RKO (cell line): ENCODE data around the gene ZFAND3.
"Not testable (repeated sequence)": the region's sequence is repeated elsewhere in the genome, so short reads cannot be mapped to it uniquely, and the experiment has no call there.

Source experiments
- DNase-seq: peaks from one replicate; pipeline ENCODE4 v3.0.0-alpha.2; 2016; ENCODE audit warnings: low spot score

The ZFAND3 gene

DNA sequence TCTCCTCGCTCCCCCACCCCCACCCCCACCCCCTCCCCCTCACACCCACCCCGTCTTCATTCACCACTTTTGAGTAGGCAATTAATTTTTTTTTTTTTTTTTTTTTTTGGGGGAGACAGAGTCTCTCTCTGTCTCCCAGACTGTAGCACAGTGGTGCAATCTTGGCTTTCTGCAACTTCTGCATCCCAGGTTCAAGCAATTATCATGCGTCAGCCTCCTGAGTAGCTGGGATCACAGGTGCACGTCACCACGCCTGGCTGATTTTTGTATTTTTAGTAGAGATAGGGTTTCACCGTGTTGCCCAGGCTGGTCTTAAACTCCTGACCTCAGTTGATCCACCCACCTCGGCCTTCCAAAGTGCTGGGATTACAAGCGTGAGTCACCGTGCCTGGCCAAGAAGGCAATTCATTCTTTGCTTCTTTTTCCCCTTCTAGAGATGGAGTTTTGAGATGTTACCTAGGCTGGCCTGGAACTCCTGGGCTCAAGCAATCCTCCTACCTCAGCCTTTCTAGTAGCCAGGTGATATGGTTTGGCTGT lies 230.4 kb downstream of the ZFAND3 start:
- not testable (repeated sequence) for DNase-seq

DNA sequence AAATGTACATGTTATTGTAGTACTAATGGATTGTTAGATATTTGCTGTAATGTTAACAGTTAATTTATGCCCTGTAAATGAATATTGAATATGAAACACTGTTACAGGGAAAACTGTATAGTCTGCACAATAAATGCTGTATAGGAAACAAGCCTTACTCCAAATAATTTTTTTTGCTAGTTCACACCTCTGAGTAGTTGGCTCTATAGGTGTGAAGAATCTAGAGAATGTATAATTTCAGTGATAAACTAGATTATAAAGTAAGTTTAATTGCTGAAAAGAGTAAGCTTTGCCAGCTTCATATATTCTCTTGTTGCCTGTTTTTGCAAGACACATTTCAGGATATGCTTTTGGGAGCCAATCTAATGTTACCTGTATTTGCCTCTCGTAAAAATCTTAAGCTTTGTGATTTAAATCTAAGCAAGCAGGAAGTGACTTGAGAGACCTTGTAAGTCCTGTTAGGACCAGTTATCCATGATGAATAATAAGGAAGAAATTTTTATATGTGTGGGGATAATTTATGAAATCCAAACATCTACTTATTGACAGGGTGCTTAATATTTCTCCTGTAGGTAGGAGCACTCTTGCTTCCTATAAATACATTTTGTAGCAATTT lies 232.4 kb downstream of the ZFAND3 start:
- no peak for DNase-seq

DNA sequence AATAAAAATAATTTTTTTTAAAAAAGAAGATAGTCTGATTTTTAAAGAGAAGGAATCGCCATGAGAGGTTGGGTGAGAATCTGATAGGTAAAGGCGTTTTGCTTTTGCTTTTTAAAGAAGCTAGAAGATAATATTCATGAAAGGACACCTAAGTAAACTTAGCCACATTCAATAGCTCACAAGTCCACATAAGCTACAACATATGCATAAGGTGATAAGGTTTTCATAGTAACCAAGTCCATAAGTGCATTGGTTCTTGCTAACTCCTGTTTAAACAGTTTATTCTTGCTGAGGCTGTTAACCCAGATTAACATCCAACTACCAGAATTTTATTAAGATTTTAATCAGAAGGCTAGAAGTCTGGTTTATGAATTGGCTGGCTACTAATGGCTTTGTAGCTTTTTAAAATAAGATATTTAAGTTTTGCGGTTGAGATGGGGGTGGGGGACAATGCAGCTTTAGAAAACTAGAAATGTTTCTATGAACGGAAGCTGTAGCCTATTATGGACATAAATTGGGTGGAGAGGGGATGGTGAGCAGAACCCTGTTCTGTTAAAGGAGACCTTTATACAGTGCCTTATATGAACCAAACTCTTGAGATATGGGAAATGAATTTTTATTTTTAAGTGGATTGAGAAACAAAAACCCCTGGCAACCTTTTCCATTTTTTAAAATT lies 235.1 kb downstream of the ZFAND3 start:
- no peak for DNase-seq

DNA sequence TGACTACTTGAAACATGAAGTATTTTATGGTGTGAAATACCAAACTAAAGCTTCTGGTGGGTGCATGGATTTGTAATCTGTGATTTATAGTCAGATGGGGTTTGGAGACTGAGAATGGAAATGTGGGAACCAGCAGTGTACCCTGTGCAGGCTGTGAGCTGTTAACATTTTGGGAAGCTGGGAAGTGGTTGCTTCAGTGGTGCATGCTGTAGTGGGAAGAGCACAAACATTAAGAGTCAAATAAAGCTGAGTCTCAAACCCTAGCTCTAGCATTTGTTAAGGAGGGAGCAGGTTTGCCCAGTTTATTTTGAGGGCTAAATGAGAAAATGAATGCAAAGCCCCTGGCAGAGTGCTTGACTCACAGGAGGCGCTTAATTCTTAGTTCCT lies 235.7 kb downstream of the ZFAND3 start:
- no peak for DNase-seq

DNA sequence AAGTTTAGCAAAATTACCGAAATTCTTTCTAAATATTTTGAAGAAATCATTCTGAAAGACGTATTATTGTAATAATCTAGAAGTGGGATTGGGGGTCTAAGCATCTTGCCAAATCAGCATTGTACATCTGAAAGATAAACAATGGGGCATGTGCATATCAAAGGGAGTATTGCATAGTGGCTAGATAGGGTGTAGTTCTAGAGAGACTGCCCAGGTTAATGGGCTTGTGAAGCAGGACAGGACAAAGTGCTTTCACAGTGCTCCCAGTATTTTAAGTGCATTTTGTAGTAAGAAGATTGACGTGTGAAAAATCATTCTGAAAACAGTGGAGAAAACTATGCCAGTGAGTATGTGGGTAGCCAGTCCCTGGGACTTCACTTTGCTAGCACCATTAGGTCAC lies 236.8 kb downstream of the ZFAND3 start:
- no peak for DNase-seq

DNA sequence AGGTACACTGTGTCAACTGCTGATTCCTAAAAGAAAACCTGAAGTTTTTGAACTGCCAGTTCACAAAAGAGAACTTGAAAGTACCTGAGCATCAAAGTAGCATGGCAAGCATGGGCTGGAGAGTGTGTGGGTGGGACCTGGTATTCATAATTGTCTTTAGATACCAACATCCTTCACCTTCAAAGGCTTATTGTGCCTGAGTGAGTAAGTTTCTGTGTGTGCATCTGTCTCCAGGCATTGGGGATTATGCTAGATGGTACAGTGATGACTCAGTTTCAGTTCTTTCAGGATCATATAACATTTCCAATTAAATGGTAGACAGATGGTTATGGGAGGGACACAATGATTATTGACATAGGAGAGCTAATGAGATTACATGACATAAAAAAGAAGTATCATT lies 238.5 kb downstream of the ZFAND3 start:
- peak; percentile 38 for DNase-seq

DNA sequence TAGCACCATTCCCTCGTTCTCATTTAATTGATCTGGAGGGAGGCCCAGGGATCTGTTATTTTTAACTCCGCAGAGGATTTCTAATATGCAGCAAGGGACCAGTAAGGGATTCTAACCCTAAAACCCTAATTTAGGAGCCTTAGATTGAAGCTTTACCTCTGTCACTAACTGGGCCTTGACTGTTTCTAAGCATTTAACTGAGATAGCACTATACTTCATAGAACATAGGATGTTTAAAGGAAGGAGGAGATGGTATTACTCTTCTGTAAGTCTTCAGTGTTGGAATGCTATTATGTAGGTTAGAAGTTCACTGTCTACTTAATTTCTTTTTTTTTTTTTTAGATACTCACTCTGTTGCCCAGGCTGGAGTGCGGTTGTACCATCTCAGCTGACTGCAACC lies 242.5 kb downstream of the ZFAND3 start:
- DNase-seq: no peak

DNA sequence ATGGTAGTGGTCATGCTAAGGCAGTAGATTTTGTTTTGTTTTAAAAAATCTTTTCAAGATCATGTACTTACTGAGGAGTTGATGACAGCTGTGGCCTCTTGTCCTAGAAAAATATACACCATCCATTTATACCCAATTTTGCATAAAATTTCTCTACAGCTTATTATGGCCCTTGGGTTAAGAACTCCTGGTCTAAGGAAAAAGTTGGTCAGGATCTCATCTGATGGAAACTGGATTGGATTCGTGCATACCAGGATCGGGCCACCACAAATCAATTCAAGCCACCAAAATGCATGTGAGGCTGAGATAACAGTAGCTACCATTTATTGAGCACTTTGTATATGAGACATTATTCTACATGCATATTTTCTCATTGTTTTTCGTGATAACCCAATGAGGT lies 244.4 kb downstream of the ZFAND3 start:
- DNase-seq: no peak

DNA sequence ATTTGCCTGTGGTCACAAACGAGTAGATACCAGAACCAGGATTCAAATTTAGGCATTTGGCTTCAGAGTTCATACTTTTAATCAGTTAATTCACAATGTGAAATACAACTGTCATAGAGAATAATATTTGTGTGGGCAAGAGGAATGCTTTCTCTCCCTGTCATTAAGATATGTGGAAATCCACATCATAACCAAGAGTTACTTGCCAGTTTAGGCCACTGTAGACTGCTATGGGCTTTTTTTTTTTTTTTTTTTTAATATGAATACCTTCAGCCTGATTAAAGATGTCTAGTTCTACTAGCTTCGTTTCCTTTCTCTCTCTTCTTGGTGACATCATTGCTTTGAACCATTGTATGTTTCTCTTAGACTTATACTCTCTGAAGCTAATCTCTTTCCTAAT lies 244.9 kb downstream of the ZFAND3 start:
- DNase-seq: no peak

DNA sequence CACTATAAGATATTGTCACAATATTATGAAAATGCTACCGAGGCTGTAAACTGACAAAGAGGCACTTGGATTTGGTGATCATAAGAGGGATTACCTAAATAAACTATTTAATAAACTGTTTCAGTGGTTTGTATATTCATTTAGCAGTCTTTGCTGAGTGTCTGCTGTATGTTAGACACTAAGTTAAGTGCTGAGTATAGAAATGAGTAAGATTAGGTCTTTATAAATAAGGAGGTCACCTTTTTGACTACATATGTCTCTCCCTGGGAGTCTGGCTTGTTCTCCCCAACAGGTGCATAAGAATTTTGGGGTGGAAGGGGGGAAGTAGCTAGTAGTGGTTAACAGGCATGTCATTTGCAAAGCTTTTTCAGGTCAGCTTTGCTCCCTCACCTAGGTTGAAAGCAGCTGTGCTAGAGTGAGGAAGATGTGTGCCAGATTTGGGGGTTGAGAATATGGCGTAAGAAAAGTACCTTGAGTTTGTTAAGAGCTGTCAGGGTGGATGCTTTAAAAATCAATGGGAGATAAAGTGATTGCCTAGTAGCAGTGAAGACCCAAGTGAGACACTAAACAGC lies 246.3 kb downstream of the ZFAND3 start:
- DNase-seq: no peak

DNA sequence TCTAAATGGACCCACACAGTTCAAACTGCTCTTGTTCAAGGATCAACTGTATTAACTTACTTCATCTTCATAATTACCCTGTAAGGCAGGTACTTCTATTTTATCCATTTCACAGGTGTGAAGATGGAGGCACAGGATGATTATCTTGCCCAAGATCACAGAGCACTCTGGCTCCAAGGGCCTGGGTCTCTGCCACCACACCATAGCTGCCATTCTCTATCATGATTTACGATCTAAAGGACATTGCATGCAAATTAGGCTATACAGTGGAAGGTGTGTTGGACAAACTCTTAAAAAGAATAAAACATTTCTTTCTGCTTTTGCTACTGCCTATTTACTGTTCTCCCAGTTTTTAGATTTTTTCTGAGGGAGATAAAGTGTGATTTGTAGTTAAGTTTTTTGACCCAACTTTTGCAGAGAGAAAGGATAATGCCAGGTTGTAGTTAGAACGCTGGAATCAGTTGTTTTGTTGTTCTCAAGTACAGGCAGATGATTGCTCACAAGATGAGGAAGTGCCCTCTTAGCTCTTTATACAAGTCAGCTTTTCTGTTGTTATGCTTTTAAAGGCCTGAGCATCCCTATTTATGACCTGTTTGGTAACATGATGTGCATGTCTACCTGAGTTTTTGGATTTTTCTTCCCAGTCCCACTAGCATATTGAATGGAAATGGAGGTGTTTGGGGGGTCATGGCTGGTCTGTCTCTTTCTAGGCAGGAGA lies 247.9 kb downstream of the ZFAND3 start:
- no peak for DNase-seq

DNA sequence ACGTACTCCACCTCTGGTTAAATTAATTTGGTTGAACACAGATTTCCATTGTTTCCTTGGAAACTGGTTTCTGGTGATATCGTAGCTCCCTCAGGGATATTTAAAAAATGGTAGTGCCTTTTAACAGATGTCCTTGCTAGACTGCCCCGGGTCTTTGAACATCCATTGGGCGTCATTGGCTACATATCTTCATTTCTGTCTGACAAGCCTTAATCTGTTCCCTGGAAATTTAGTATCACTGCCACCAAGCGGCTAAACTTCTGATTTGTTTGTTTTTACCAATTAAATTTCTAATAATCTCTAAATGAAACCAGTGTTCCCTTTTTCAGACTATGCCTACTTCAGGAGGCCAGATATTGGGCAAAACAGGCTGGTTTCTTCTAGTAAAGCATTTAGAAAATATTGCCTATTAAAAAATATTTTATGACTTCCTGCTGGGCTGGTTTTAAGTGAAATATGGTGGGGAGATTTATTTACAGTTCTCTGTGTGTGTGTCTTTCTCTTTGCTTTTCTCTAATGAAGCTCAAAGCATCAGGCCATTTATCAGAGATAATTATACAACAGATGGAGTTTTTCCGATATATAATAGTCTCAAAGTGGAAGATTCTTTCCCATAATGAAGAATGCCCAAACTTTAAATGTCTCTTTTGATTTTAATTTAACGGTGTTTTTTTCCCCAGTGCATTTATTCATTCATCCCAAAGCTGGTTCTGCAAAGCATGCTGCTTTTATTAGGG lies 249.5 kb downstream of the ZFAND3 start:
- DNase-seq: no peak

DNA sequence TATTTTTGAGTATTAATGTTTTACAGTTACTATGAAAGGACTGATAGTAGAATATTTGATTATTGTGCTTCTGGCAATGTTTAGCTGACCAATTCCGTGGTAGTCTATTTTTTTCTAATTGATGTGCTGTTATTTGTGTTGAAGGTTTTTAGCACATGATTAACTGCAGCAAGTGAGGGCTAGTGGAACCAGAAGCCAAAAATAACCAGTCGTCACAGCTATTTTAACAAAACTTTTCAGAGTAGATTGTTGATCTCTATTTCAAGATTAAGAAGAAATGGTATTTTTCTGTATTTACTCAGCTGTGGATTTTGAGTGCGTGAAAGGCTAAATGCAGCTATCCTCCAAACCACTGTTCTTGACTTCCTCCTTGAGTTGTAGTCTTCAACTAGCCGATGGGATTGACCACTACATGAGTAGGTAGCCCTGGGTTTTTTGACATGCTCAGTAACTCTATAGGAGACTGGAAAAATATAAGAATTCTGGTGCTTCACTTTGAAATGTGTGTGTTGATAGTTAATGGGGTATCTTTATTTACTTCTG lies 258.0 kb downstream of the ZFAND3 start:
- DNase-seq: no peak

DNA sequence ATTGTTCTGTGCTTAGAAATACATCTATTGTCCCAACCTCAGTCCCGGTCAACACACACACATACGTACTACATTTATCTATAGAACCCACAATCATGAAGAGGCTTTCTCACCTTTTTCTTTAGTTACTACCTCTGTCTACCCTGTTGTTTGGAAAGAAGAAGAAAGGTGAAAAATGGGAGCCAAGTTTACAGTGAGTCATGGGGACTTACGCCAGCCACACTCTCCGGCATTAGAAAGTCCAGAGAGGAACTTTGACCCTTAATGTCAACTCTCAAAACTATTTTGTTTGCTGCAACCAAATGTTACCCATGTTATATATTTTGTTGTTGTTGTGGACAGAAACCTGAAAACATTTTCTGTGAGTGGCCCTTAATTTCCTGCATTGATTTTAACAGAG lies 259.1 kb downstream of the ZFAND3 start:
- DNase-seq: no peak

DNA sequence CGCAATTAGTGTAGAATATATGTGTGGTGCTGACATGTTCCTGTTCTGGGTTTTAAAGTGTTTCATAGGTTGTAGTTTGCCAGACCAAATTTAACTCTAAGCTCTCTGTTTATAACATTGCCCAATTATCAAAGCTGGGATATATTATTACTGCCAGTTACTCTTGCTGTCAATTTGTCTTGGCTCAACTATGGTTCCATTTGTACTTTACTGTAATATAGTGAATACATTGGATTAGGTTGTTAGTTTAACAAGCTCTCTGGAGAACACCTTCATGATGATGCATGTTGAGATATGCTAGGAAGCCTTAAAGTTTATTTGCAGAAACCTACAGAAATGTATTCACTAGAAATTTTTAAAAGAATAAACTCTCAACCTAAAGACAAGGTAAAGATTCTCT lies 259.6 kb downstream of the ZFAND3 start:
- DNase-seq: no peak

DNA sequence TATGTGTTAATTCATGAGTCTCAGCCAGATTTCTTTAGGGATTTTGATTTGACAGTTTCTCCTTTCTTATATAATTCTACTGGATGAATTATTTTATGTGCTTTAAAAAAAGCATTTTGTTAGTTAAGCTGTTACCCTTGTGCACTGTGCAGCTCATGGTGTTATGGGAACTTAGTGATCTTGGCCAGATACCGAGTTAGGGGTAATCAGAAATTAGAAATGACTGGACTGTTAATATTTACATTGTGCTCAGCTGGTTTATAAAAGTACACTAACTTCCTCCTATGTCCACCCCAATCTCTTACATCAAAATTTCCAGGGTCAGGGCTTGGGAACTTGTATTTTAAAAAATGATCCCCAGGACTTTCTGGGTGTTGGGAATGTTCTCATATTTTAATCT lies 260.0 kb downstream of the ZFAND3 start:
- no peak for DNase-seq

DNA sequence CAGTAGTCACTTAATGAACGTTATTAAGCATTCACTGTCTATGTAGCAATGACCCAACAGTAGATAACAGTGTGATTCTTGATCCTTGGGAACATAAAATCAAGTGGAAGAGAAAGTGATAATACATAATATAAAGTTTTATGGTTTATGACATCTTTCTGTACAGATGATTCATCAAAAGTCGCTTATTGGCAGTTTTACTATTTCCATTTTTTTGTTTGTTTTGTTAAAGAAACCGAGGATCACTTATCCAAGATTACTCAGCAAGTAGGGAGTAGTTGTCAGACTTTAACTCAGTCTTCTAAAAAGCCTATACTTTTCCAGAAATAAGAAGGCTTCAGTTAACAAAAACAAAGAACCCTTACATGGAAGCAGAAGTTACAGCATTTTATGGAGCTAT lies 260.8 kb downstream of the ZFAND3 start:
- DNase-seq: no peak

DNA sequence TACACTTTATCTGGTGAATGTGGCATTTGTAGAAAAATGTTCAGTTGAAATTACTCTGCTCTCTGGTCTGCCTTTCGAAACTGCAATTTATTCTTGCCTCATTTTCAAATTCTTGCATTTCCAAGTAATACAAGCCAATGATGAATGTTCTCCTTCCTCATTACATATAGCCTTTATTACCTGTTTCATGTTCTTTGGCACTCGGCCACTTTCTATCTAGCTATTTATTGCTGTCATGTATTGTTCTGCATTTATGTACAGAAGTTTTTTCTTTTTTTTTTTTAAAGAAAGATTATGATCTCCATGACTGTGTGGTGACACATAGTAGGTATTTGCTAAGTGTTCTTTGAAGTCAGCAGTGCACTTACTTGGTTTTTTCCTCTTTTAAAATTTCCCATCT lies 261.4 kb downstream of the ZFAND3 start:
- DNase-seq: peak; percentile 9

DNA sequence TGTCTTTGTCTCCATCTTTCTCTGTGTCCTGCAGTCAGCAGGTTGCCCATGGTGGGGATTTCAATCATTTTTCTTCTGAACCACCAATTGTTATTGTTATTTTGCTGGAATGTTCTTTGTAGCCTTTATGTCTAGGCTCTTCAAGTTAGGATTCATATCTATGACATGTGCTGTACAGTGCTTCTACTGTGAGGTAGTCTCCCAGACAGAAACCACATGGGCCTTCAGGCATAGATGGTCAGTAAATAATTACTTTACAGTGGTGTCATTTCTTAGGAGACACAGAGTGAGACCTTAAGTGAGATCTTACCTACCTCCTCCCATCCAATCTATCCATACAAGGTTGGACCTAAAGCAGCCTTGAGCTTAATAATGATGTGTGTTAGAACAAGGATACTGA lies 265.5 kb downstream of the ZFAND3 start:
- no peak for DNase-seq

DNA sequence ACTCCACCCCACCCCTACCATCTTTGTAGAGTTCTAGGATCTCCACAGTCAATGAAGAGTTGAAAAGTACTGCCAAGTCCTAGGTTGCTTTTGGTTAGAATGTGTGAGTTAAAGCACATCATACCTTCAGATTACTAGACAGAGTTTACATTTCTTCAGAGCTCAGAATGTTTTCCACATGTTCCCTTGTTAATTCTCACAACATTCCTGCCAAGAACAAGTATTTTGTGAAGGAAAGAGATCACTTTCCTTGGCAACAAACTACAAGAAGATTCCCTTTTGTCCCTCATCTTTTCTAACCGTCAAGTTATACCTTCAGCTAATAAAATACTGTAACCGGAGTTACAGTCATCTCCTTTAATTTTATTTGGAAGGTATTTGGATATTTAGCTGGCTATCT lies 266.8 kb downstream of the ZFAND3 start:
- no peak for DNase-seq

DNA sequence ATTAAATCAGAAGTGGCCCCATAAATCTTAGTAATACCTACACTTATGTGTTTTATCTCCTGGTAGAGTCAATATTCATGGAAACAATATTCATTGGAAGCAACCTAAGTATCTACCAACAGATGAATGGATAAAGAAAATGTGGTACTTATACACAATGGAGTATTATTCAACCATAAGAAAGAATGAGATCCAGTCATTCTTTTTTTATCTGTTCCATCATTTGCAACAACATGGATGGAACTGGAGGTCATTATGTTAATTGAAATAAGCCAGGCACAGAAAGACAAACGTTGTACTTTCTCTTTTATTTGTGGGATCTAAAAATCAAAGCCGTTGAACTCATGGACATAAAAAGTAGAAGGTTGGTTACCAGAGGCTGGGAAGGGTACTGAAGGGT lies 268.5 kb downstream of the ZFAND3 start:
- DNase-seq: no peak

DNA sequence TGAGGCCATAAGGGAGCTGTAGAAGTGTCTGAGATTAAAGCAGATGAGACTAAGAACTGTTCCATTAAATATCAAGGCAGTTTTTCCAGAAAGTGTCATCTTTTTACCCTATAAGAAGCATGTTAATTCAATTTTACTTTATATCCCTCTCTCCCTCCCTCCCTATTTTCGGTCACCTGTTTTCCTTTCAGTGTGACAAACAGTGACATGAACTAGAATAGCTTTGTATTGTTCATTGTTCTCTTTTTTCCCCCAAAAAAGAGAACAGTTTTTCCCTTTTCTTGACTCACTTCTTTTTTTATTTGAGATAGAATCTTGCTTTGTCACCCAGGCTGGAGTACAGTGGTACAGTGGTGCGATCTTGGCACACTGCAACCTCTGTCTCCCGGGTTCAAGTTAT lies 269.3 kb downstream of the ZFAND3 start:
- no peak for DNase-seq
